Glutamatergic neuron (in vitro differentiated cells): ENCODE data around the gene ARF5. TPM values are rescaled to one million over a fixed set of nuclear protein-coding genes. Genes with fewer than 3 reads are reported as not detected.
"Not testable (repeated sequence)": the region's sequence is repeated elsewhere in the genome, so short reads cannot be mapped to it uniquely, and the experiment has no call there.

Source experiments
- DNase-seq: peaks from one replicate; pipeline ENCODE4 v3.0.0; 2022
- H3K27ac Mint-ChIP-seq: one replicate; pipeline ENCODE4 v1.8.0; 2020; ENCODE audit warnings: mild to moderate bottlenecking, mixed read lengths, inconsistent platforms; ENCODE audit not compliant: unreplicated experiment
- H3K27me3 Mint-ChIP-seq: one replicate; pipeline ENCODE4 v1.8.0; 2020; ENCODE audit warnings: mild to moderate bottlenecking, moderate library complexity, mixed read lengths, inconsistent platforms; ENCODE audit not compliant: unreplicated experiment
- H3K36me3 Mint-ChIP-seq: one replicate; pipeline ENCODE4 v1.8.0; 2020; ENCODE audit warnings: mild to moderate bottlenecking, mixed read lengths, inconsistent platforms; ENCODE audit not compliant: unreplicated experiment
- H3K4me1 Mint-ChIP-seq: one replicate; pipeline ENCODE4 v1.8.0; 2020; ENCODE audit warnings: mild to moderate bottlenecking, low read depth, mixed read lengths, inconsistent platforms; ENCODE audit not compliant: unreplicated experiment
- H3K4me3 Mint-ChIP-seq: one replicate; pipeline ENCODE4 v1.8.0; 2020; ENCODE audit warnings: mild to moderate bottlenecking, mixed read lengths, inconsistent platforms; ENCODE audit not compliant: unreplicated experiment
- H3K9me3 Mint-ChIP-seq: one replicate; pipeline ENCODE4 v1.8.0; 2020; ENCODE audit warnings: mild to moderate bottlenecking, moderate library complexity, mixed read lengths, inconsistent platforms; ENCODE audit not compliant: unreplicated experiment
- total RNA-seq: library from RNA; stranded (reverse); fragmentation: NEBNext Ultra II Directional; extraction: Animal tissue kit (Norgen Biotek cat#: 25700); gene quantifications from one replicate; pipeline ENCODE4 v1.2.1, GENCODE V29; 2021; ENCODE audit not compliant: unreplicated experiment
- TF ChIP-seq, protein P1 (sequence below): fragments of 200-600 bp; sonication (generic); IDR thresholded peaks from one replicate; pipeline ENCODE4 v1.5.0; 2021; ENCODE audit not compliant: partially characterized antibody, unreplicated experiment

ARF5 gene
- total RNA-seq, 1 donor from 2014 or later = 137 TPM

GRCh38 chr7:127550247-127550646, 38.0 kb upstream of the ARF5 start:
- Mint-ChIP-seq H3K4me3 (no peak overlapping the region), H3K27me3 (peaks cover 5% of the 10 kb centered on the region)

DNA sequence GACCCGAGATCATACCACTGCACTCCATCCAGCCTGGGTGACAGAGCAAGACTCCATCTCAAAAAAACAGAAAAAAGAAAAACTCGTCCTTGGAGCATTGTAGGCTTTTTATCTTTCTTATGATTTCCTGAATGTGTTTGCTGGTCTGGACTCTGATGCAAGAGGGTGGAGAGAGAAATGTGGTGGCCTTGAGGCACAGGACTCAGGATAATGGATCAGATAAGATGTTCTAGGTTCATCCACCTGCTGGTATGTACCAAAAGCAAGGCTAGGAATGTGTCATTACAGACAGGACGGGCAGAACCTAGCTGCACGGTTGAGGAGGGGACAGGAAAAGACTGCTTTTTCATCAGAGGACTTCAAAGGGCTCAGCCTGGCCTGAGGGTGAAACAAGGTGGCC, 36.3 kb upstream of the ARF5 start:
- TF ChIP-seq, protein P1, sequence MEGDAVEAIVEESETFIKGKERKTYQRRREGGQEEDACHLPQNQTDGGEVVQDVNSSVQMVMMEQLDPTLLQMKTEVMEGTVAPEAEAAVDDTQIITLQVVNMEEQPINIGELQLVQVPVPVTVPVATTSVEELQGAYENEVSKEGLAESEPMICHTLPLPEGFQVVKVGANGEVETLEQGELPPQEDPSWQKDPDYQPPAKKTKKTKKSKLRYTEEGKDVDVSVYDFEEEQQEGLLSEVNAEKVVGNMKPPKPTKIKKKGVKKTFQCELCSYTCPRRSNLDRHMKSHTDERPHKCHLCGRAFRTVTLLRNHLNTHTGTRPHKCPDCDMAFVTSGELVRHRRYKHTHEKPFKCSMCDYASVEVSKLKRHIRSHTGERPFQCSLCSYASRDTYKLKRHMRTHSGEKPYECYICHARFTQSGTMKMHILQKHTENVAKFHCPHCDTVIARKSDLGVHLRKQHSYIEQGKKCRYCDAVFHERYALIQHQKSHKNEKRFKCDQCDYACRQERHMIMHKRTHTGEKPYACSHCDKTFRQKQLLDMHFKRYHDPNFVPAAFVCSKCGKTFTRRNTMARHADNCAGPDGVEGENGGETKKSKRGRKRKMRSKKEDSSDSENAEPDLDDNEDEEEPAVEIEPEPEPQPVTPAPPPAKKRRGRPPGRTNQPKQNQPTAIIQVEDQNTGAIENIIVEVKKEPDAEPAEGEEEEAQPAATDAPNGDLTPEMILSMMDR = no peak
- peaks cover 1% of the 10 kb centered on the region for H3K9me3 Mint-ChIP-seq
- H3K36me3 Mint-ChIP-seq = peaks cover 3% of the 10 kb centered on the region
- no peak overlapping the region for H3K27ac Mint-ChIP-seq
- peaks cover 5% of the 10 kb centered on the region for H3K27me3 Mint-ChIP-seq
- H3K4me3 Mint-ChIP-seq = no peak overlapping the region
- no peak for DNase-seq
- H3K4me1 Mint-ChIP-seq = no peaks in the 10 kb centered on the region

More at GRCh38 chr7:127550247-127550646, 38.0 kb upstream of the ARF5 start:
- H3K9me3 Mint-ChIP-seq = peaks cover 1% of the 10 kb centered on the region
- H3K27ac Mint-ChIP-seq = no peak overlapping the region
- H3K36me3 Mint-ChIP-seq = peaks cover 9% of the 10 kb centered on the region
- DNase-seq = no peak
- TF ChIP-seq, protein P1 = no peak
- H3K4me1 Mint-ChIP-seq = no peaks in the 10 kb centered on the region

DNA sequence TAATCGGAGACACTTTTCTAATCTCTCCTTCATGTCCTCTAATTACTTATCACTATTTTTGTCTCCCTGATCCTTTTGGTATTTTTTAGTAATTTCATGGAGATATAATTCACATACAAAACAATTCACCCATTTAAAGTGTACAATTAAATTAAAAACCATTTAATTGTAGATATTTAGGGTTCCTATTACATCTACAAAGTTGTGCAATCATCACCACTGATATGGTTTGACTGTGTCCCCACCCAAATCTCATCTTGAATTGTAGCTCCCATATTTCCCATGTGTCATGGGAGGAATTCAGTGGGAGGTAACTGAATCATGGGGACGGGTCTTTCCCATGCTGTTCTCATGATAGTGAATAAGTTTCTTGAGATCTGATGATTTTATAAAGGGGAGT, 31.8 kb upstream of the ARF5 start:
- DNase-seq = no peak
- peaks cover 1% of the 10 kb centered on the region for H3K9me3 Mint-ChIP-seq
- H3K4me1 Mint-ChIP-seq = no peaks in the 10 kb centered on the region
- H3K36me3 Mint-ChIP-seq = no peaks in the 10 kb centered on the region
- peaks cover 8% of the 10 kb centered on the region for H3K27me3 Mint-ChIP-seq
- H3K4me3 Mint-ChIP-seq = no peak overlapping the region
- TF ChIP-seq, protein P1 = no peak
- no peak overlapping the region for H3K27ac Mint-ChIP-seq

DNA sequence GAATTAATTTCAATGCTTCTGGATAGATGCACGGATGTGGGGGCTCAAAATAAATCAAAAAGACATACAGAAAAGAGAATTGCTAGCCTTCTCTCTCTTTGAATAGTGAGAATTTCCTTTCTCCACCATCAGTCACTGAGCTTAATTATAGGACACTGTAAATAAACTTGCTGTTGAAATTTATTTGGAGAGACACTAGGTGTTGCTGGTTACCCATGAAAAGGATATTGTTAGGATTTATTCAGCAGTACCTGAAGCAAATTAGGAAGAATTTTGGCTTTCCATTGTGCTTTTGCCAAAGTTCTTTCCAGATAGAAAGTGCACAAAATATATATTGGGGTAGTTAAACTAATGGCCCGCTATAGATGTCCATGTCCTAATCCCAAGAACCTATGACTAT, 30.4 kb upstream of the ARF5 start:
- Mint-ChIP-seq H3K36me3 (no peaks in the 10 kb centered on the region), H3K4me3 (no peak overlapping the region)
- TF ChIP-seq, protein P1 = no peak

DNA sequence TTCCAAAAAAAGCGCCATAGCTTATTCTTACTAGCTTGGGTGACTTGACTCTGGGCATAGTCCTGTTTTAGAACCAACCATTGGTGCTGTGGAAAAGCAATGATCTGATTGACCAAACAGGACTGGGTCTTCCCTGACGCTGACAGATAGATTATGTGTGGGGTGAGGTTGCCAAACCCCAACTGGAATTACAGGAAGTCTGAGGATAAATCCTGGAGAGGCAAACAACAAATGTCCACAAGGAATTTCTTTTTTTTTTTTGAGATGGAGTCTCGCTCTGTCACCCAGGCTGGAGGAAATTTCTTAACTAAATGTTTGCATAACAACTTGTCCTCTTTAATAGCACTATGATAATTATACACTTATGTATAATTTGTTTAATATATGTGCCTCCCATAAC, 22.0 kb upstream of the ARF5 start:
- H3K9me3 Mint-ChIP-seq = no peaks in the 10 kb centered on the region
- DNase-seq = no peak
- H3K27ac Mint-ChIP-seq = no peak overlapping the region
- TF ChIP-seq, protein P1 = no peak
- no peaks in the 10 kb centered on the region for H3K4me1 Mint-ChIP-seq
- no peak overlapping the region for H3K4me3 Mint-ChIP-seq
- H3K27me3 Mint-ChIP-seq = peaks cover 4% of the 10 kb centered on the region
- peaks cover 5% of the 10 kb centered on the region for H3K36me3 Mint-ChIP-seq

More for the DNA sequence above, 30.4 kb upstream of the ARF5 start:
- no peak overlapping the region for H3K27ac Mint-ChIP-seq
- H3K4me1 Mint-ChIP-seq = no peaks in the 10 kb centered on the region
- peaks cover 1% of the 10 kb centered on the region for H3K9me3 Mint-ChIP-seq
- peaks cover 6% of the 10 kb centered on the region for H3K27me3 Mint-ChIP-seq
- DNase-seq = no peak

DNA sequence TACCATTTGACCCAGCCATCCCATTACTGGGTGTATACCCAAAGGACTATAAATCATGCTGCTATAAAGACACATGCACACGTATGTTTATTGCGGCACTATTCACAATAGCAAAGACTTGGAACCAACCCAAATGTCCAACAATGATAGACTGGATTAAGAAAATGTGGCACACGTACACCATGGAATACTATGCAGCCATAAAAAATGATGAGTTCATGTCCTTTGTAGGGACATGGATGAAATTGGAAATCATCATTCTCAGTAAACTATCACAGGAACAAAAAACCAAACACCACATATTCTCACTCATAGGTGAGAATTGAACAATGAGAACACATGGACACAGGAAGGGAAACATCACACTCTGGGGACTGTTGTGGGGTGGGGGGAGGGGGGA, 20.2 kb upstream of the ARF5 start:
- H3K9me3 Mint-ChIP-seq = not testable (repeated sequence)

More for the DNA sequence above, 20.2 kb upstream of the ARF5 start:
- H3K4me3 Mint-ChIP-seq, H3K27me3 Mint-ChIP-seq, H3K36me3 Mint-ChIP-seq, DNase-seq, H3K27ac Mint-ChIP-seq, H3K4me1 Mint-ChIP-seq: not testable (repeated sequence)
